Bronchial epithelial cell (primary cell): ENCODE measurements around the gene ANKRD9. TPM values are rescaled to one million over a fixed set of nuclear protein-coding genes. Genes with fewer than 3 reads are reported as not detected.

Experiments
- DNase-seq: peaks from one replicate; pipeline ENCODE4 v3.0.0-alpha.2; 2010; ENCODE audit warnings: low read depth
- FAIRE-seq: peaks from 2 replicates; lab custom pipeline; 2011; peaks lifted over from hg19 to GRCh38; lab: Jason Lieb, UNC
- H3K27me3 ChIP-seq: 2 replicates; pipeline ENCODE4 v1.5.1; 2011; ENCODE audit warnings: low read length; ENCODE audit not compliant: control insufficient read depth, insufficient read depth
- H3K36me3 ChIP-seq: 2 replicates; pipeline ENCODE4 v1.5.1; 2011; ENCODE audit warnings: low read length; ENCODE audit not compliant: control insufficient read depth, insufficient read depth
- H3K4me3 ChIP-seq: 2 replicates; pipeline ENCODE4 v1.5.1; 2011; ENCODE audit warnings: mild to moderate bottlenecking, low read depth, low read length, control low read depth
- CTCF ChIP-seq: IDR thresholded peaks from 2 replicates; pipeline ENCODE4 v1.5.1; 2011; ENCODE audit warnings: mild to moderate bottlenecking, moderate library complexity, low read length, control low read depth, inconsistent platforms; ENCODE audit not compliant: insufficient read depth, severe bottlenecking
- total RNA-seq: library from RNA; depleted of rRNA; stranded (reverse); fragments of >200 nt; gene quantifications from 2 replicates; pipeline ENCODE4 v1.2.1, GENCODE V29; 2014

Gene ANKRD9
- total RNA-seq, 1 donor from 2014 or later = 34.8 TPM

DNA sequence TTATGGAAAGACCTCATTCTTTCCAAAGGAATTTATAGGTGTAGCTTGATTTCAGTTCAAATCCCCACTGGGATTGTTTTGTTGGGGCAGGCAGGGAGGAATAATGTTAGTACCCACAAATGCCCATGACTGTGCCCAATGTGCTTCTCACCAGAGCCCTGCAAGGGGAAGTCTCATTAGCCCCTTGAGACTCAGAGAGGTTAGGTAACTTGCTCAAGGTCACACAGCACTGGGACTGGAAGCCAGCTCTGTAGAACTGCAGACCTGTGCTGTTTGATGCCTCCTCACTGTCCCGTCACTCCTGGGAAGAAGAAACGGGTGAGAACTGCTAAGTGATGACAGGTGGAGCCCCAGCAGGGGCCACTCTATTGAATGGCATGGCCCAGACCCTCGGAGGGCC is 8.9 kb downstream of the ANKRD9 start:
- peak; percentile 40 for FAIRE-seq
- peaks cover 9% of the 10 kb centered on the region for H3K36me3 ChIP-seq
- DNase-seq = no peak
- no peak overlapping the region for H3K4me3 ChIP-seq
- no peaks in the 10 kb centered on the region for H3K27me3 ChIP-seq
- no peak for TF ChIP-seq CTCF

DNA sequence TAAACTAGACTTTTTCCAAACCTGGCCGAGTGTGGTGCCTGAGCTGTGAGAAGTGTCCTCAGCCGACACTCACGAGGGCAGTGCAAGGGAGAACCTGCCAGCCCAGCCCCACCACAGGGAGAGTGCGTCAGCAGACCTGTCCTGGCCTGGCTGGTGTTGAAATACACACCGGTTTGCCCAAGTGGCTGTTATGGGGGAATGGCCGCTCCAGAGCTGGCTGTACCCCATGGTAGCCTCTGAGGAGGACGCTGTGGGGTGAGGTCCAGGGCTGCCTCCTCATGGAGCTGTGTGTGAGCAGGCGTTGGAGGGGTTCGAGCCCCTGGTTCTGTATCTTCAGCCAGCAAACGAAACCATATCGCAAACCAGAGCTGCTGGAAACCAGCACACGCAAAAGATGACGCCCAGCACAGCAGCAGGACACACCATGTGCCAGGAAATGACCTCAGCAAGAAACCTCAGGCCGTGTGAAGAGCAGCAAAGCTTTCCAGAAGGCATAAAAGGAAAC is 9.4 kb downstream of the ANKRD9 start:
- H3K27me3 ChIP-seq = no peaks in the 10 kb centered on the region
- FAIRE-seq = peak; percentile 86
- peak; percentile 57 for DNase-seq
- TF ChIP-seq CTCF = no peak
- peaks cover 9% of the 10 kb centered on the region for H3K36me3 ChIP-seq
- no peak overlapping the region for H3K4me3 ChIP-seq

DNA sequence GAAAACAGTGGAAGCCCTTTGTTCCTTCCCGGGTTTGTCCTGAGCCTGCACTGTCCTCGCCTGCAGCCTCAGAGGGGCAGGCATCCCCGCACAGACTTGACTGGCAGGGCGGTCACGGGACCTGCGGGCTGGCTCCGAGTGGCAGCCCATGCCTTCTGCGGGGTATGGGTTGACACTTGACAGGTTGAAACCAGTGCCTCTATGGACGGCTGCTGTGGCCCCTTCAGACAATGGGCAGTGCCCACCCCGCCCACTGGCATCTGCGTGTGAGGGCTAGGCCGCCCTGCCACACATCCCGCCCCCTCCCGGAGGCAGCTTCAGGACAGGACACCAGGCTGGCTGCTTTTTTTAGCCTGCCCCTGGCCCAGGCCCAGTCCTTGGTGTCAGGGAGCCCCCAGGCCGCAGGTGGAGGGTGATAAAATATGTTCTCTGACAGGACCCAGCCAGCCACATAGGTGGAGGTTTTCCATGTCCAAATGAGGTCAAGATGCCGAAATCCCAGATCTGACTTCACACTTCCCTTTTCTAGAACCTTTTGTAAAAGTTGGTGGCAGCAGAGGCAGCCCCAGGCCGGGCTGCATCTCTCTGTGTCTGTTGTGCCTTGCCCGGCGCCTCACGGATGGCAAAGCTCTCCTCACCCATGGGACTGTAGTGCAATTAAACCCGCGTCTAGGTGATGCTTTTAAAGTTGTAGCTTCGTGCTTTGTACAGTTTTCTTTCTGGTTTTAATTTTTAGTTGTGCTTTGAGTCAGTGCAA is 10.0 kb downstream of the ANKRD9 start:
- Histone ChIP-seq H3K36me3 (peaks cover 9% of the 10 kb centered on the region), H3K4me3 (no peak overlapping the region), H3K27me3 (no peaks in the 10 kb centered on the region)
- no peak for TF ChIP-seq CTCF
- FAIRE-seq = peak; percentile 28
- no peak for DNase-seq

- no peaks in the 10 kb centered on the region for H3K27me3 ChIP-seq
- peaks cover 9% of the 10 kb centered on the region for H3K36me3 ChIP-seq
- FAIRE-seq = peak; percentile 99
- TF ChIP-seq CTCF = no peak
- H3K4me3 ChIP-seq = no peak overlapping the region
- no peak for DNase-seq
Observed at GRCh38 chr14:102498678-102499265, 10.8 kb downstream of the ANKRD9 start.

DNA sequence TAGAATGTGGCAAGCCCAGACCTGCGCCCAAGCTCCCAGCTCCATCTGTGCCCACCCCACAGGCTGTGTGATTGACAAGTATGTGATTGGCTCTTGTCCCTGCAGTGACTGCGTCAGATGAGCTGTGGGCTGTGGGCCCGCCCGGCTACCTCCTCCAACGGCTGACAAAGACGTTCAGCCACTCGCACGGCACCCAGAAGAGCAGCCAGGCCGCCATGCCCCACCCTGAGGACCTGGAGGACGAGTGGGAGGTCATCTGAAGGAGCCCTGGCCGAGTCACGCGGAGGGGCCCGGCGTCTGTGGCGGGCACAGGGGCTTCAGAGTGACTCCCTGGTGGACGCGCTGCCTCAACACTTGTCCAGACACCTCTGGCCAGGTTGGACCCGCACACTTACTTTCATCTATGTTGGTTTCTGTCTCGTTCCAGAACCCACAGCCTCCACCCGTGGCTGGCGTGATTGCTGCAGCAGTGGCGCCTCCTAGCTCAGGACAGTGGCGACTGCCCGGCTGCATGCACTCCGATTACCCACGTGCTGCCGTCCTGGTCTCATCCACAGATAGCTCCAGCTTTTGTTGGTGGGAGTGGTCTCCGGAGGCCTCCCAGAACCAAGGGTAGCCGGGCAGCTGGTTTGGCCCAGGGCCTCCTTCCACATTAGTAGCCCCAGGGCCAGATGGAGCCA is 11.4 kb downstream of the ANKRD9 start:
- TF ChIP-seq CTCF = peak; percentile 18
- Histone ChIP-seq H3K4me3 (no peak overlapping the region), H3K27me3 (no peaks in the 10 kb centered on the region), H3K36me3 (peaks cover 9% of the 10 kb centered on the region)
- FAIRE-seq = no peak
- no peak for DNase-seq
